Body of pancreas (tissue), 4 donors: ENCODE data around the gene H6PD.

ENCODE experiments used
- POLR2A ChIP-seq, 3 donors: fragments of 450-650 bp; IDR thresholded peaks; one replicate each; pipeline ENCODE4 v1.6.1; 2016; ENCODE audit warnings: antibody characterized with exemption in 3 of 3, mild to moderate bottlenecking in 2 of 3
- TF ChIP-seq, protein P1 (sequence below), 7 experiments: fragments of 450-650 bp in 4 of 7; fragments of 200-600 bp in 3 of 7; sonication (generic) in 3 of 7; IDR thresholded peaks; one replicate each; pipeline ENCODE4 v1.5.1; 2016 to 2019; ENCODE audit warnings: antibody characterized with exemption in 7 of 7

- TF ChIP-seq, protein P1, sequence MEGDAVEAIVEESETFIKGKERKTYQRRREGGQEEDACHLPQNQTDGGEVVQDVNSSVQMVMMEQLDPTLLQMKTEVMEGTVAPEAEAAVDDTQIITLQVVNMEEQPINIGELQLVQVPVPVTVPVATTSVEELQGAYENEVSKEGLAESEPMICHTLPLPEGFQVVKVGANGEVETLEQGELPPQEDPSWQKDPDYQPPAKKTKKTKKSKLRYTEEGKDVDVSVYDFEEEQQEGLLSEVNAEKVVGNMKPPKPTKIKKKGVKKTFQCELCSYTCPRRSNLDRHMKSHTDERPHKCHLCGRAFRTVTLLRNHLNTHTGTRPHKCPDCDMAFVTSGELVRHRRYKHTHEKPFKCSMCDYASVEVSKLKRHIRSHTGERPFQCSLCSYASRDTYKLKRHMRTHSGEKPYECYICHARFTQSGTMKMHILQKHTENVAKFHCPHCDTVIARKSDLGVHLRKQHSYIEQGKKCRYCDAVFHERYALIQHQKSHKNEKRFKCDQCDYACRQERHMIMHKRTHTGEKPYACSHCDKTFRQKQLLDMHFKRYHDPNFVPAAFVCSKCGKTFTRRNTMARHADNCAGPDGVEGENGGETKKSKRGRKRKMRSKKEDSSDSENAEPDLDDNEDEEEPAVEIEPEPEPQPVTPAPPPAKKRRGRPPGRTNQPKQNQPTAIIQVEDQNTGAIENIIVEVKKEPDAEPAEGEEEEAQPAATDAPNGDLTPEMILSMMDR (IDR thresholded peaks at IDR 0.05), result no peak
- no peak for TF ChIP-seq POLR2A (IDR thresholded peaks at IDR 0.05)
Measured at GRCh38 chr1:9263984-9264872, 29.7 kb downstream of the H6PD start.
